H1 (cell line): ENCODE results near the gene DAPK3.

ENCODE experiments used
- BRCA1 ChIP-seq: IDR thresholded peaks from 2 replicates; pipeline ENCODE4 v1.6.1; 2012; ENCODE audit warnings: low read depth, low read length, improper control_type of control experiment
- CEBPB ChIP-seq: IDR thresholded peaks from 2 replicates; pipeline ENCODE4 v1.6.1; 2012; ENCODE audit warnings: low read depth, low read length
- GTF2F1 ChIP-seq: IDR thresholded peaks from 2 replicates; pipeline ENCODE4 v1.6.1; 2012; ENCODE audit warnings: low read depth, low read length, improper control_type of control experiment, borderline replicate concordance
- JUN ChIP-seq: IDR thresholded peaks from 2 replicates; pipeline ENCODE4 v1.6.1; 2011; ENCODE audit warnings: low read depth, mild to moderate bottlenecking, improper control_type of control experiment, low read length
- POLR2A ChIP-seq, 2 experiments: IDR thresholded peaks; 1 replicate in 1 of 2; 2 replicates in 1 of 2; pipeline ENCODE4 v1.6.1; 2011; ENCODE audit warnings: low read depth in 2 of 2, low read length in 2 of 2, mild to moderate bottlenecking in 2 of 2; ENCODE audit errors: control extremely low read depth in 1 of 2
- RAD21 ChIP-seq, 2 experiments: IDR thresholded peaks in 1 of 2; conservative IDR thresholded peaks in 1 of 2; 2 replicates each; pipeline ENCODE4 v1.6.1; 2011; ENCODE audit warnings: low read depth in 2 of 2, low read length in 2 of 2, improper control_type of control experiment in 1 of 2, inconsistent platforms in 1 of 2, mild to moderate bottlenecking in 1 of 2, moderate library complexity in 1 of 2
- RNF2 ChIP-seq: fragments of 200-900, 300-1000 bp; sonication (generic); IDR thresholded peaks from 2 replicates; pipeline ENCODE4 v1.7.1; 2016; ENCODE audit warnings: borderline replicate concordance, low read depth, mild to moderate bottlenecking, antibody characterized with exemption, low read length; ENCODE audit not compliant: poor library complexity, severe bottlenecking; ENCODE audit errors: missing control alignments
- TAF1 ChIP-seq: IDR thresholded peaks from 2 replicates; pipeline ENCODE4 v1.6.1; 2011; ENCODE audit warnings: mild to moderate bottlenecking, low read depth, low read length

DNA sequence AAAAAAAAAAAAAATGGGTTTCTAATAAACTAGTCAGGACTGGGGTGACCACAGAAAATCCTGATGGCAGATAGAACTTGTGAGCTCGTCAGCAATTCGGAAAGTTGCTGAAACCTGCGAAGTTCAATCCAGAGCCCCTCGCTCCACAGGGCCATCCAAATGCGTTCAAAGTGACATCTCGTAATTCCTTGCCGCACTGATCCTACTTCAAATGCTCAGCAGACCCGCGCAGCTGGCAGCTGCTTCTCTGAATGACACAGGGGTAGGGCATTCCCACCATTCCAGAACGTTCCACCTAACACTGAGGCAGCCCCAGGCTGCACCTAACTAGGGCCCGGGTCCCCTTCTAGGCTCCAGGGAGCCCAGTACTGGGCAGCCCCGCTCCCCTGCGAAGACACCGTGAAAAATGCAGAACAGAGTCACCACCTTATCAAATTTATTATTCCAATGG is 4.8 kb upstream of the DAPK3 start:
- TF ChIP-seq JUN: no peak
- no peak for TF ChIP-seq TAF1
- no peak for TF ChIP-seq RAD21 (IDR thresholded peaks at IDR 0.05 in 1 of 2, conservative IDR thresholded peaks at IDR 0.05 in 1 of 2; ENCODE audit: low read depth in 2 of 2, low read length in 2 of 2)
- TF ChIP-seq CEBPB: no peak
- TF ChIP-seq GTF2F1: no peak
- no peak for TF ChIP-seq BRCA1
- TF ChIP-seq RNF2: no peak
- peak; percentile 53 to 73; a peak in 2 of 3 replicates for TF ChIP-seq POLR2A (IDR thresholded peaks at IDR 0.05; ENCODE audit: control extremely low read depth in 1 of 2, low read depth in 2 of 2, low read length in 2 of 2)
